Measurements from ENCODE around the gene DDB1. TPM values are rescaled to one million over a fixed set of nuclear protein-coding genes. Genes with fewer than 3 reads are reported as not detected.

DDB1 gene
- polyA plus RNA-seq, 3 donors: 54.1 to 97.2 (median 86.6) TPM

- Histone ChIP-seq H4K20me1 (ENCODE audit: insufficient read depth, low read length) (no peaks in the 10 kb centered on the region), H3K9me3 (replicated peaks in 1 of 2; ENCODE audit: control insufficient read depth in 1 of 2, insufficient read depth in 1 of 2, low read length in 2 of 2) (no peaks in the 10 kb centered on the region), H3K36me3 (replicated peaks in 1 of 2; ENCODE audit: control insufficient read depth in 1 of 2, insufficient read depth in 2 of 2, low read length in 2 of 2) (peaks cover 35 to 64% of the 10 kb centered on the region in 2 donors), H3K27ac (ENCODE audit: low read depth in 1 of 2, low read length in 2 of 2) (peak overlapping the region in 1 of 2 donors; percentile 35), H3K79me2 (ENCODE audit: insufficient read depth, low read length) (no peaks in the 10 kb centered on the region), H3K4me1 (ENCODE audit: control insufficient read depth in 1 of 2, insufficient read depth in 2 of 2, low read length in 2 of 2) (peaks cover 23 to 29% of the 10 kb centered on the region in 2 donors), H3K9ac (ENCODE audit: insufficient read depth, low read length, poor library complexity, severe bottlenecking) (no peak overlapping the region), H3K4me2 (replicated peaks; ENCODE audit: extremely low read depth, low read length, poor library complexity, severe bottlenecking) (no peak overlapping the region), H3K4me3 (replicated peaks in 1 of 3; ENCODE audit: low read depth in 2 of 3, low read length in 3 of 3) (no peak overlapping the region), H3K27me3 (ENCODE audit: control insufficient read depth in 2 of 2, insufficient read depth in 2 of 2, low read length in 2 of 2) (no peaks in the 10 kb centered on the region), H2AFZ (ENCODE audit: insufficient read depth, low read depth, low read length, poor library complexity, severe bottlenecking) (no peak overlapping the region)
- Mint-ChIP-seq H3K9me3 (no peaks in the 10 kb centered on the region), H3K27ac (peak overlapping the region; percentile 48 to 99 (median 95)), H3K36me3 (peaks cover 58 to 70% of the 10 kb centered on the region in 2 donors), H3K4me1 (peaks cover 34% of the 10 kb centered on the region), H3K4me3 (no peak overlapping the region), H3K27me3 (ENCODE audit: low read depth in 3 of 3) (peaks cover 0 to 2% (median 1%) of the 10 kb centered on the region in 3 donors)
- TF ChIP-seq CTCF (IDR thresholded peaks at IDR 0.05): no peak
- DNase-seq: peak in 1 of 3 donors; percentile 34
- intact Hi-C loops (cut with micrococcal nuclease): loop anchor here in 1 of 2 donors (5.0 kb wide), 1 partner anchor 184 kb away; the partner anchor contains the start of gene VPS37C
- WGBS (ENCODE audit: insufficient coverage): 78% methylated on average over 11 of the region's 14 CpGs
Observed at GRCh38 chr11:61345954-61346843, 13.3 kb upstream of the DDB1 start.

GRCh38 chr11:61345170-61345610 lies 12.3 kb upstream of the DDB1 start:
- Histone ChIP-seq H3K9ac (ENCODE audit: insufficient read depth, low read length, poor library complexity, severe bottlenecking) (no peak overlapping the region), H3K27me3 (ENCODE audit: control insufficient read depth in 2 of 2, insufficient read depth in 2 of 2, low read length in 2 of 2) (no peaks in the 10 kb centered on the region), H3K4me1 (ENCODE audit: control insufficient read depth in 1 of 2, insufficient read depth in 2 of 2, low read length in 2 of 2) (peaks cover 23 to 29% of the 10 kb centered on the region in 2 donors), H3K27ac (ENCODE audit: low read depth in 1 of 2, low read length in 2 of 2) (peak overlapping the region in 1 of 2 donors; percentile 35), H2AFZ (ENCODE audit: insufficient read depth, low read depth, low read length, poor library complexity, severe bottlenecking) (no peak overlapping the region), H3K36me3 (replicated peaks in 1 of 2; ENCODE audit: control insufficient read depth in 1 of 2, insufficient read depth in 2 of 2, low read length in 2 of 2) (peaks cover 27 to 59% of the 10 kb centered on the region in 2 donors), H3K9me3 (replicated peaks in 1 of 2; ENCODE audit: control insufficient read depth in 1 of 2, insufficient read depth in 1 of 2, low read length in 2 of 2) (no peaks in the 10 kb centered on the region), H3K79me2 (ENCODE audit: insufficient read depth, low read length) (no peaks in the 10 kb centered on the region), H4K20me1 (ENCODE audit: insufficient read depth, low read length) (no peaks in the 10 kb centered on the region), H3K4me2 (replicated peaks; ENCODE audit: extremely low read depth, low read length, poor library complexity, severe bottlenecking) (no peak overlapping the region), H3K4me3 (replicated peaks in 1 of 3; ENCODE audit: low read depth in 2 of 3, low read length in 3 of 3) (no peak overlapping the region)
- H3K36me3 Mint-ChIP-seq: peaks cover 58 to 67% of the 10 kb centered on the region in 2 donors
- H3K4me3 Mint-ChIP-seq: no peak overlapping the region
- peaks cover 34% of the 10 kb centered on the region for H3K4me1 Mint-ChIP-seq
- H3K27ac Mint-ChIP-seq: peak overlapping the region in 3 of 7 donors; percentile 53 to 95 (median 66)
- 94% methylated on average over 3 of the region's 4 CpGs for WGBS (ENCODE audit: insufficient coverage)
- H3K9me3 Mint-ChIP-seq: no peaks in the 10 kb centered on the region
- no peak for DNase-seq
- H3K27me3 Mint-ChIP-seq (ENCODE audit: low read depth in 3 of 3): peaks cover 0 to 2% (median 1%) of the 10 kb centered on the region in 3 donors
- TF ChIP-seq CTCF (IDR thresholded peaks at IDR 0.05): no peak
- intact Hi-C loops (cut with micrococcal nuclease): loop anchor here in 1 of 2 donors (5.0 kb wide), 1 partner anchor 183 kb away; the partner anchor contains the start of gene VPS37C

Measured in CD14-positive monocyte (primary cell).